Caki2 (cell line): ENCODE measurements around the gene ATXN1L. TPM values are rescaled to one million over a fixed set of nuclear protein-coding genes. Genes with fewer than 3 reads are reported as not detected.

ENCODE experiments used
- total RNA-seq: library from RNA; depleted of rRNA; stranded (reverse); fragments of >200 nt; shearing (Covaris generic); gene quantifications from 2 replicates; pipeline ENCODE4 v1.2.3, GENCODE V29; 2014; ENCODE audit warnings: low replicate concordance; rRNA removed

The ATXN1L gene
- total RNA-seq, 1 experiment from 2014 or later = 5.4 TPM

Other genes starting within 250 kb of the ATXN1L start
- gene MARVELD3, start 219.8 kb upstream of the ATXN1L start, total RNA-seq = not detected in 2 replicates
- 5.0 and 5.6 TPM in 2 replicates for gene PHLPP2, start 121.3 kb upstream of the ATXN1L start, total RNA-seq
- gene AP1G1, start 37.1 kb upstream of the ATXN1L start, total RNA-seq = 25.4 and 35.0 TPM in 2 replicates
- 11.4 and 16.1 TPM in 2 replicates for gene ZNF821, start 38.2 kb downstream of the ATXN1L start, total RNA-seq
- 157 and 197 TPM in 2 replicates for gene IST1, start 49.6 kb downstream of the ATXN1L start, total RNA-seq
- gene PKD1L3, start 154.4 kb downstream of the ATXN1L start, total RNA-seq = not detected in 2 replicates
- gene DHODH, start 162.8 kb downstream of the ATXN1L start, total RNA-seq = 3.5 and 8.4 TPM in 2 replicates
- gene HP, start 208.5 kb downstream of the ATXN1L start, total RNA-seq = not detected in 2 replicates
- not detected in 2 replicates for gene HPR, start 217.2 kb downstream of the ATXN1L start, total RNA-seq
- gene TXNL4B, start 247.6 kb downstream of the ATXN1L start, total RNA-seq = 12.9 and 14.3 TPM in 2 replicates
- gene DHX38, start 247.9 kb downstream of the ATXN1L start, total RNA-seq = 33.2 and 44.9 TPM in 2 replicates